ENCODE data around the gene CDKAL1.
"Not testable (repeated sequence)": the region's sequence is repeated elsewhere in the genome, so short reads cannot be mapped to it uniquely, and the experiment has no call there.

The CDKAL1 gene

GRCh38 chr6:20645572-20645971 lies 111.3 kb downstream of the CDKAL1 start:
- H3K27ac ChIP-seq (ENCODE audit: insufficient read depth in 1 of 2, low read depth in 1 of 2, low read length in 2 of 2, poor library complexity in 1 of 2, severe bottlenecking in 2 of 2); H3K27me3 ChIP-seq (replicated peaks in 2 of 5; ENCODE audit: control insufficient read depth in 4 of 5, insufficient read depth in 5 of 5, low read length in 4 of 5); H3K36me3 ChIP-seq (ENCODE audit: control insufficient read depth in 4 of 4, insufficient read depth in 4 of 4, low read length in 3 of 4); H3K4me1 ChIP-seq (ENCODE audit: control extremely low read depth in 1 of 4, control insufficient read depth in 4 of 4, insufficient read depth in 4 of 4, low read length in 3 of 4); DNase-seq; POLR2A ChIA-PET; H3K9me3 ChIP-seq (ENCODE audit: control extremely low read depth in 1 of 5, control insufficient read depth in 4 of 5, insufficient read depth in 2 of 5, low read depth in 1 of 5, low read length in 4 of 5); H3K4me3 ChIP-seq (ENCODE audit: control insufficient read depth in 1 of 7, extremely low read depth in 1 of 7, insufficient read depth in 4 of 7, low read depth in 2 of 7, low read length in 6 of 7): not testable (repeated sequence)
- WGBS (ENCODE audit: insufficient coverage) = no CpG with 5 or more reads among the region's 6 CpGs
- CTCF ChIA-PET = interaction anchor here (0.8 kb wide), 2 partner anchors 15 to 41 kb away, joined by 3 read pairs; no protein-coding TSS in a partner anchor

DNA sequence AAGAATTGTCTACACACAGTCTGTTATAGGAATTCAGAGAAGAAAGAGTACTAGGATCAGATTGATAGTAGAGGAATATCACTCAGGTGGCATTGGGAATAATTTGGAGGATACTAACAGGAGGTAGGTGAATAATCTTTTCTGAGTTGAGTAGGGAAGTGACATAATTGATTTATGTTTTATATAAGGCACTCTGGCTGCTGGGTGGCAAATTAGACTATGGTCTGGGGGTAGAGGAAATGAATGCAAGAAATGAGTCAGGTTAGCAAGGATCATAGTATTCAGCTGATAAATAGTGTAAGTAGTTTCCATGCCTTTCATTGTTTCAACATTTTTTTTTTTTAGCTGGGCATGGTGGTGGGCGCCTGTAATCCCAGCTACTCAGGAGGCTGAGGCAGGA lies 113.3 kb downstream of the CDKAL1 start:
- 100% methylated on average over 1 of the region's 1 CpG for WGBS (ENCODE audit: insufficient coverage)
- POLR2A ChIA-PET = interaction anchor here (0.7 to 1.0 kb wide), 2 partner anchors 73 to 87 kb away, joined by 3 to 4 read pairs; no protein-coding TSS in a partner anchor

GRCh38 chr6:20649696-20650470 lies 115.6 kb downstream of the CDKAL1 start:
- DNase-seq; H3K4me3 ChIP-seq (ENCODE audit: control insufficient read depth in 1 of 7, extremely low read depth in 1 of 7, insufficient read depth in 4 of 7, low read depth in 2 of 7, low read length in 6 of 7); POLR2A ChIA-PET; H3K4me1 ChIP-seq (ENCODE audit: control extremely low read depth in 1 of 4, control insufficient read depth in 4 of 4, insufficient read depth in 4 of 4, low read length in 3 of 4); H3K36me3 ChIP-seq (ENCODE audit: control insufficient read depth in 4 of 4, insufficient read depth in 4 of 4, low read length in 3 of 4); H3K9me3 ChIP-seq (ENCODE audit: control extremely low read depth in 1 of 5, control insufficient read depth in 4 of 5, insufficient read depth in 2 of 5, low read depth in 1 of 5, low read length in 4 of 5); H3K27me3 ChIP-seq (replicated peaks in 2 of 5; ENCODE audit: control insufficient read depth in 4 of 5, insufficient read depth in 5 of 5, low read length in 4 of 5); H3K27ac ChIP-seq (ENCODE audit: insufficient read depth in 1 of 2, low read depth in 1 of 2, low read length in 2 of 2, poor library complexity in 1 of 2, severe bottlenecking in 2 of 2); CTCF ChIA-PET: not testable (repeated sequence)
- 90% methylated on average over 7 of the region's 7 CpGs for WGBS (ENCODE audit: insufficient coverage)

More for the DNA sequence above, 113.3 kb downstream of the CDKAL1 start:
- Histone ChIP-seq H3K36me3 (ENCODE audit: control insufficient read depth in 4 of 4, insufficient read depth in 4 of 4, low read length in 3 of 4) (peaks cover 0 to 8% (median under 1%) of the 10 kb centered on the region in 4 experiments), H3K4me1 (ENCODE audit: control extremely low read depth in 1 of 4, control insufficient read depth in 4 of 4, insufficient read depth in 4 of 4, low read length in 3 of 4) (no peaks in the 10 kb centered on the region), H3K27me3 (replicated peaks in 2 of 5; ENCODE audit: control insufficient read depth in 4 of 5, insufficient read depth in 5 of 5, low read length in 4 of 5) (no peaks in the 10 kb centered on the region), H3K4me3 (ENCODE audit: control insufficient read depth in 1 of 7, extremely low read depth in 1 of 7, insufficient read depth in 4 of 7, low read depth in 2 of 7, low read length in 6 of 7) (no peak overlapping the region), H3K9me3 (ENCODE audit: control extremely low read depth in 1 of 5, control insufficient read depth in 4 of 5, insufficient read depth in 2 of 5, low read depth in 1 of 5, low read length in 4 of 5) (no peaks in the 10 kb centered on the region), H3K27ac (ENCODE audit: insufficient read depth in 1 of 2, low read depth in 1 of 2, low read length in 2 of 2, poor library complexity in 1 of 2, severe bottlenecking in 2 of 2) (no peak overlapping the region)
- CTCF ChIA-PET = no interaction called here
- peak in 1 of 3 donors; percentile 19 for DNase-seq

DNA sequence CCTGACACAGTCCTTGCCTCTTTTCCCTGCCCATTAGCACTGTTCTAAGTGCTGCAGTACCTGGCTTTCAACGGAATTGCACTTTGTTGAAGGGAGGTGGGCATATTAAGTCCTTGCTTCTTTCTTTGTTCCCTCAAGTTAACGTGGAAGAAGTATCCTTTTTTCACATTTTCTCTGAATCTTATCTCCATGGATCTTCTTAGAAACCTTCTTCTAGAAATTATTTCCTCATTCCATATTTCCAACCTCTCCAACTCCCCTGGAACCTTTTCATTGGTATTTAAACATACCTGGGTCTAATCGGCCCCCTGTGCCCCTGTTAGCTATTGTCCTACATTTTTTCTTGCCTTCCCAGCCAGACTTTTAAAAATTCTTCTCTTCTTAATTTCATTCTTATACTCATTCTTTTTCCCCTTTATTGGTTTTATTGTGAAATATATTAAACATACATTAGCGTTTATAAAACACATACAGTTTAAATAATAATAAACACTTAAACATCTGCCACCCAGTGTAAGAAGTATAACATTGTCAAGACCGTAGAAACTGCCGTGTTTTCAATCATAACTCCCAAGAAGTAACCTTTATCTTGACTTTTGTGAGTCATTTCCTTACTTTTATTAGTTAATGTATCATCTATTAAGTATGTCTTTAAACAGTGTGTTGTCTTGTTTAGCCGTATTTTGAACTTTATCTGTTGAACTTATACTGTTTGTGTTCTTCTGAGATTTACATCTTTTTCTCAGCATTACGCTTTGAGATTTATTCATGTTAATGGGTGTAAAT lies 118.2 kb downstream of the CDKAL1 start:
- Histone ChIP-seq H3K4me3 (ENCODE audit: control insufficient read depth in 1 of 7, extremely low read depth in 1 of 7, insufficient read depth in 4 of 7, low read depth in 2 of 7, low read length in 6 of 7) (no peak overlapping the region), H3K9me3 (ENCODE audit: control extremely low read depth in 1 of 5, control insufficient read depth in 4 of 5, insufficient read depth in 2 of 5, low read depth in 1 of 5, low read length in 4 of 5) (no peaks in the 10 kb centered on the region), H3K4me1 (ENCODE audit: control extremely low read depth in 1 of 4, control insufficient read depth in 4 of 4, insufficient read depth in 4 of 4, low read length in 3 of 4) (peaks cover 0 to 6% (median 2%) of the 10 kb centered on the region in 4 experiments), H3K27me3 (replicated peaks in 2 of 5; ENCODE audit: control insufficient read depth in 4 of 5, insufficient read depth in 5 of 5, low read length in 4 of 5) (no peaks in the 10 kb centered on the region), H3K27ac (ENCODE audit: insufficient read depth in 1 of 2, low read depth in 1 of 2, low read length in 2 of 2, poor library complexity in 1 of 2, severe bottlenecking in 2 of 2) (peak overlapping the region in 1 of 2 experiments; percentile 28), H3K36me3 (ENCODE audit: control insufficient read depth in 4 of 4, insufficient read depth in 4 of 4, low read length in 3 of 4) (peaks cover 0 to 13% (median 2%) of the 10 kb centered on the region in 4 experiments)
- ChIA-PET CTCF (no interaction called here), POLR2A (no interaction called here)
- WGBS (ENCODE audit: insufficient coverage) = 64% methylated on average over 2 of the region's 8 CpGs
- no peak for DNase-seq

- Histone ChIP-seq H3K27ac (ENCODE audit: insufficient read depth in 1 of 2, low read depth in 1 of 2, low read length in 2 of 2, poor library complexity in 1 of 2, severe bottlenecking in 2 of 2) (no peak overlapping the region), H3K27me3 (replicated peaks in 2 of 5; ENCODE audit: control insufficient read depth in 4 of 5, insufficient read depth in 5 of 5, low read length in 4 of 5) (no peaks in the 10 kb centered on the region), H3K9me3 (ENCODE audit: control extremely low read depth in 1 of 5, control insufficient read depth in 4 of 5, insufficient read depth in 2 of 5, low read depth in 1 of 5, low read length in 4 of 5) (no peaks in the 10 kb centered on the region), H3K36me3 (ENCODE audit: control insufficient read depth in 4 of 4, insufficient read depth in 4 of 4, low read length in 3 of 4) (peaks cover 0 to 13% (median 2%) of the 10 kb centered on the region in 4 experiments), H3K4me1 (ENCODE audit: control extremely low read depth in 1 of 4, control insufficient read depth in 4 of 4, insufficient read depth in 4 of 4, low read length in 3 of 4) (peaks cover 0 to 11% (median 3%) of the 10 kb centered on the region in 4 experiments), H3K4me3 (ENCODE audit: control insufficient read depth in 1 of 7, extremely low read depth in 1 of 7, insufficient read depth in 4 of 7, low read depth in 2 of 7, low read length in 6 of 7) (no peak overlapping the region)
- POLR2A ChIA-PET = no interaction called here
- WGBS (ENCODE audit: insufficient coverage) = 100% methylated on average over 1 of the region's 4 CpGs
- CTCF ChIA-PET = no interaction called here
- DNase-seq = no peak
Observed at GRCh38 chr6:20653085-20653479, 118.8 kb downstream of the CDKAL1 start.

GRCh38 chr6:20655317-20655716 lies 121.1 kb downstream of the CDKAL1 start:
- ChIA-PET POLR2A (no interaction called here), CTCF (no interaction called here)
- Histone ChIP-seq H3K27ac (ENCODE audit: insufficient read depth in 1 of 2, low read depth in 1 of 2, low read length in 2 of 2, poor library complexity in 1 of 2, severe bottlenecking in 2 of 2) (no peak overlapping the region), H3K27me3 (replicated peaks in 2 of 5; ENCODE audit: control insufficient read depth in 4 of 5, insufficient read depth in 5 of 5, low read length in 4 of 5) (no peaks in the 10 kb centered on the region), H3K36me3 (ENCODE audit: control insufficient read depth in 4 of 4, insufficient read depth in 4 of 4, low read length in 3 of 4) (peaks cover 0 to 5% (median under 1%) of the 10 kb centered on the region in 4 experiments), H3K4me3 (ENCODE audit: control insufficient read depth in 1 of 7, extremely low read depth in 1 of 7, insufficient read depth in 4 of 7, low read depth in 2 of 7, low read length in 6 of 7) (no peak overlapping the region), H3K4me1 (ENCODE audit: control extremely low read depth in 1 of 4, control insufficient read depth in 4 of 4, insufficient read depth in 4 of 4, low read length in 3 of 4) (peaks cover 0 to 27% (median 6%) of the 10 kb centered on the region in 4 experiments), H3K9me3 (ENCODE audit: control extremely low read depth in 1 of 5, control insufficient read depth in 4 of 5, insufficient read depth in 2 of 5, low read depth in 1 of 5, low read length in 4 of 5) (no peaks in the 10 kb centered on the region)
- no peak for DNase-seq
- 64% methylated on average over 3 of the region's 5 CpGs for WGBS (ENCODE audit: insufficient coverage)

DNA sequence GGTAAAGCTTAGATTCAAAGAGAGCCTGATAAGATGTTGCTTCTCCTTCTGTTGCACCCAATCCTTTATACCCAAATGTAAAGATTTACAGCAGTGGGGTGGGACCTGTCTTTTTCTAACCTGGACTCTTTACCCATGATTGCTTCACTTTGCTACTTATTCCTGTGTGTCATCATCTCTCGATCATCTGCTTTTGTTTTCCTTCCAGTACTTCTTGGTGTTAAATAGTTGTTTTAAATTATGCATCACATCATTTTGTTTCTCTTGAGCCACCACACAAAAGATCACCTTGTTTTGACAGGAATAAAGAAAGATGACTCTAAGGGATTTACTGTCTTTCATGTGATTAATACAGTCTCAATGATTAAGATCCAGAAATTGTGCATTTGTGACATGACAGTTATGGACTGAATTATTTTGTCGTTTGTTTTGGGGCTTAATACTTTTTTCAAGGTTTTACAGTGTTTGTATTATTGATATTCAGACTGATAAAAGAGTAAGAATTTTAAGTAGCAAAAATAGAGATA lies 123.1 kb downstream of the CDKAL1 start:
- peaks cover 0 to 27% (median 8%) of the 10 kb centered on the region in 4 experiments for H3K4me1 ChIP-seq (ENCODE audit: control extremely low read depth in 1 of 4, control insufficient read depth in 4 of 4, insufficient read depth in 4 of 4, low read length in 3 of 4)
- 100% methylated on average over 1 of the region's 2 CpGs for WGBS (ENCODE audit: insufficient coverage)
- no peak overlapping the region for H3K4me3 ChIP-seq (ENCODE audit: control insufficient read depth in 1 of 7, extremely low read depth in 1 of 7, insufficient read depth in 4 of 7, low read depth in 2 of 7, low read length in 6 of 7)
- H3K27me3 ChIP-seq (replicated peaks in 2 of 5; ENCODE audit: control insufficient read depth in 4 of 5, insufficient read depth in 5 of 5, low read length in 4 of 5) = no peaks in the 10 kb centered on the region
- H3K27ac ChIP-seq (ENCODE audit: insufficient read depth in 1 of 2, low read depth in 1 of 2, low read length in 2 of 2, poor library complexity in 1 of 2, severe bottlenecking in 2 of 2) = no peak overlapping the region
- no peak for DNase-seq
- H3K36me3 ChIP-seq (ENCODE audit: control insufficient read depth in 4 of 4, insufficient read depth in 4 of 4, low read length in 3 of 4) = peaks cover 0 to 5% (median under 1%) of the 10 kb centered on the region in 4 experiments
- POLR2A ChIA-PET = no interaction called here
- CTCF ChIA-PET = no interaction called here
- H3K9me3 ChIP-seq (ENCODE audit: control extremely low read depth in 1 of 5, control insufficient read depth in 4 of 5, insufficient read depth in 2 of 5, low read depth in 1 of 5, low read length in 4 of 5) = no peaks in the 10 kb centered on the region

Measured in common myeloid progenitor, CD34-positive (primary cell).